ENCODE results near the gene MUC22. TPM values are rescaled to one million over a fixed set of nuclear protein-coding genes. Genes with fewer than 3 reads are reported as not detected.
"Not testable (repeated sequence)": the region's sequence is repeated elsewhere in the genome, so short reads cannot be mapped to it uniquely, and the experiment has no call there.

The MUC22 gene
- polyA plus RNA-seq, 1 donor (not counting 4 experiments of a cell fraction or from before 2014, with no cell fraction given), result not detected

DNA sequence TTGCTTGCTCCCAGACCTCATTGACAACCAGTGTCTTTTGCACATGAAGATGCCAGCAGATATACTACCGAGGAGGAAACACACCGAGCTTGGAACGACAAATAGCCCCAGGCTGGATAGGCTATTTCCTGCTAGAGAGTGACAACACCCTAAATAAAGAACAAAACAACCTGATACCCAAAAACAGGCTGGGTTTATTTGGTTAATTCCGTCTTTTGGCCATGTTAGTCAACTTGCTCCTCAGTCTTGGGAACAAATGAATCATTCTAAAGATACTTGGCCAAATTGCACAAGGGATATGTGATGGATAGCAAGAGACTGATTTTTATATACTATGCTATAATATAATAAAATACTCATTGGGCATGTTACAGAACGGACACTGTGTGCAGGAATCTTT is 11.5 kb upstream of the MUC22 start:
- H3K4me1 ChIP-seq (ENCODE audit: control insufficient read depth, extremely low read depth, insufficient read depth, low read length), result no peaks in the 10 kb centered on the region

GRCh38 chr6:31000067-31000860 is 10.0 kb upstream of the MUC22 start:
- H2AFZ ChIP-seq (ENCODE audit: control insufficient read depth, low read length); DNase-seq (ENCODE audit: low read depth, low spot score); H3K27ac ChIP-seq (ENCODE audit: control insufficient read depth, insufficient read depth, low read length); FAIRE-seq; H3K4me3 ChIP-seq (ENCODE audit: control insufficient read depth in 2 of 3, extremely low read depth in 1 of 3, insufficient read depth in 2 of 3, low read depth in 1 of 3, low read length in 3 of 3); H3K36me3 ChIP-seq (ENCODE audit: control insufficient read depth in 2 of 2, extremely low read depth in 1 of 2, insufficient read depth in 2 of 2, low read length in 2 of 2); H3K9me3 ChIP-seq (ENCODE audit: control insufficient read depth, low read depth, low read length); H3K9ac ChIP-seq (ENCODE audit: control insufficient read depth, extremely low read depth, insufficient read depth, low read length); dilution Hi-C loops (cut with MboI; ENCODE audit: extremely low pct_ligation_motif_present, low sequenced_read_pairs); H4K20me1 ChIP-seq (ENCODE audit: control insufficient read depth, extremely low read depth, insufficient read depth, low read length); H3K9me1 ChIP-seq (ENCODE audit: control insufficient read depth, extremely low read depth, insufficient read depth, low read length); H3K4me1 ChIP-seq (ENCODE audit: control insufficient read depth, extremely low read depth, insufficient read depth, low read length); H3K79me2 ChIP-seq (ENCODE audit: control insufficient read depth, insufficient read depth, low read length); H3K27me3 ChIP-seq (ENCODE audit: control insufficient read depth, extremely low read depth, insufficient read depth, low read length); H3K4me2 ChIP-seq (ENCODE audit: control insufficient read depth, extremely low read depth, insufficient read depth, low read depth, low read length): not testable (repeated sequence)

More for the DNA sequence above, 11.5 kb upstream of the MUC22 start:
- DNase-seq (ENCODE audit: low read depth, low spot score), result no peak
- no peak for TF ChIP-seq CTCF (optimal IDR thresholded peaks at IDR 0.05 in 1 of 3, IDR thresholded peaks at IDR 0.05 in 1 of 3, conservative IDR thresholded peaks at IDR 0.05 in 1 of 3; ENCODE audit: extremely low read depth in 1 of 3, insufficient read depth in 2 of 3, low read length in 3 of 3)
- TF ChIP-seq EZH2 (IDR thresholded peaks at IDR 0.05; ENCODE audit: low read length), result no peak
- no peak overlapping the region for H2AFZ ChIP-seq (ENCODE audit: control insufficient read depth, low read length)
- dilution Hi-C loops (cut with MboI; ENCODE audit: extremely low pct_ligation_motif_present, low sequenced_read_pairs), result no loop called here
- no peak overlapping the region for H3K9ac ChIP-seq (ENCODE audit: control insufficient read depth, extremely low read depth, insufficient read depth, low read length)
- H3K36me3 ChIP-seq (ENCODE audit: control insufficient read depth in 2 of 2, extremely low read depth in 1 of 2, insufficient read depth in 2 of 2, low read length in 2 of 2), result no peaks in the 10 kb centered on the region
- no peak for FAIRE-seq
- H3K79me2 ChIP-seq (ENCODE audit: control insufficient read depth, insufficient read depth, low read length), result no peaks in the 10 kb centered on the region
- no peak overlapping the region for H3K27ac ChIP-seq (ENCODE audit: control insufficient read depth, insufficient read depth, low read length)
- H3K9me1 ChIP-seq (ENCODE audit: control insufficient read depth, extremely low read depth, insufficient read depth, low read length), result no peaks in the 10 kb centered on the region
- no peaks in the 10 kb centered on the region for H3K9me3 ChIP-seq (ENCODE audit: control insufficient read depth, low read depth, low read length)
- no peaks in the 10 kb centered on the region for H3K27me3 ChIP-seq (ENCODE audit: control insufficient read depth, extremely low read depth, insufficient read depth, low read length)
- H3K4me2 ChIP-seq (ENCODE audit: control insufficient read depth, extremely low read depth, insufficient read depth, low read depth, low read length), result no peak overlapping the region
- no peak overlapping the region for H3K4me3 ChIP-seq (ENCODE audit: control insufficient read depth in 2 of 3, extremely low read depth in 1 of 3, insufficient read depth in 2 of 3, low read depth in 1 of 3, low read length in 3 of 3)
- no peaks in the 10 kb centered on the region for H4K20me1 ChIP-seq (ENCODE audit: control insufficient read depth, extremely low read depth, insufficient read depth, low read length)

Data from keratinocyte (primary cell).